ENCODE results near the gene DVL3. TPM values are rescaled to one million over a fixed set of nuclear protein-coding genes. Genes with fewer than 3 reads are reported as not detected.
"Not testable (repeated sequence)": the region's sequence is repeated elsewhere in the genome, so short reads cannot be mapped to it uniquely, and the experiment has no call there.

Gene DVL3
- total RNA-seq (2022) (73.4 and 74.5 TPM in 2 replicates), Bru-seq, nascent RNA (percentile 74 among the genes with signal in this experiment), BruChase-seq, experiment 1, labeled RNA remaining after a 6-hour chase (percentile 94 among the genes with signal in this experiment), BruChase-seq, experiment 2, labeled RNA remaining after a 2-hour chase (percentile 88 among the genes with signal in this experiment)
- long read RNA-seq, full-length matches to known transcripts: 147 of 250 reads
- long read RNA-seq, partial matches to known transcripts: 6 of 250 reads
- long read RNA-seq, other reads (novel, unspliced or antisense): 97 of 250 reads

GRCh38 chr3:184154885-184155643 is at the start of gene DVL3:
Gene DVL3, plus strand, starts transcription at chr3:184155377. Its CDS starts 259 bp downstream, at chr3:184155636.
- no TSS peak for BruUV-seq (replicated peaks)
- Mint-ChIP-seq H3K4me3 (ENCODE audit: unreplicated experiment) (peak within 1 kb of the TSS; percentile 97), H3K36me3 (ENCODE audit: insufficient read depth, unreplicated experiment) (peaks cover 4% of the 10 kb centered on the region), H3K27ac (ENCODE audit: low read depth, unreplicated experiment) (peak within 1 kb of the TSS; percentile 93), H3K9me3 (ENCODE audit: unreplicated experiment) (no peaks in the 10 kb centered on the region), H3K4me1 (ENCODE audit: insufficient read depth, unreplicated experiment) (peaks cover 13% of the 10 kb centered on the region), H3K27me3 (ENCODE audit: insufficient read depth, unreplicated experiment) (no peaks in the 10 kb centered on the region)
- ChIA-PET CTCF (interaction anchor here (0.5 to 0.9 kb wide), 2 partner anchors 96 to 260 kb away, joined by 5 to 7 read pairs; no protein-coding TSS in a partner anchor), POLR2A (interaction anchor here (1.0 to 3.6 kb wide), 6 partner anchors 19 to 271 kb away, joined by 3 to 59 read pairs (median 8); partner anchors contain the start of genes ABCF3, AP2M1, EIF2B5 and PARL)
- DNase-seq (ENCODE audit: unreplicated experiment): peak; percentile 60
- TF ChIP-seq, protein P1, sequence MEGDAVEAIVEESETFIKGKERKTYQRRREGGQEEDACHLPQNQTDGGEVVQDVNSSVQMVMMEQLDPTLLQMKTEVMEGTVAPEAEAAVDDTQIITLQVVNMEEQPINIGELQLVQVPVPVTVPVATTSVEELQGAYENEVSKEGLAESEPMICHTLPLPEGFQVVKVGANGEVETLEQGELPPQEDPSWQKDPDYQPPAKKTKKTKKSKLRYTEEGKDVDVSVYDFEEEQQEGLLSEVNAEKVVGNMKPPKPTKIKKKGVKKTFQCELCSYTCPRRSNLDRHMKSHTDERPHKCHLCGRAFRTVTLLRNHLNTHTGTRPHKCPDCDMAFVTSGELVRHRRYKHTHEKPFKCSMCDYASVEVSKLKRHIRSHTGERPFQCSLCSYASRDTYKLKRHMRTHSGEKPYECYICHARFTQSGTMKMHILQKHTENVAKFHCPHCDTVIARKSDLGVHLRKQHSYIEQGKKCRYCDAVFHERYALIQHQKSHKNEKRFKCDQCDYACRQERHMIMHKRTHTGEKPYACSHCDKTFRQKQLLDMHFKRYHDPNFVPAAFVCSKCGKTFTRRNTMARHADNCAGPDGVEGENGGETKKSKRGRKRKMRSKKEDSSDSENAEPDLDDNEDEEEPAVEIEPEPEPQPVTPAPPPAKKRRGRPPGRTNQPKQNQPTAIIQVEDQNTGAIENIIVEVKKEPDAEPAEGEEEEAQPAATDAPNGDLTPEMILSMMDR (IDR thresholded peaks at IDR 0.05; ENCODE audit: unreplicated experiment): no peak
- intact Hi-C loops (cut with micrococcal nuclease): no loop called here

DNA sequence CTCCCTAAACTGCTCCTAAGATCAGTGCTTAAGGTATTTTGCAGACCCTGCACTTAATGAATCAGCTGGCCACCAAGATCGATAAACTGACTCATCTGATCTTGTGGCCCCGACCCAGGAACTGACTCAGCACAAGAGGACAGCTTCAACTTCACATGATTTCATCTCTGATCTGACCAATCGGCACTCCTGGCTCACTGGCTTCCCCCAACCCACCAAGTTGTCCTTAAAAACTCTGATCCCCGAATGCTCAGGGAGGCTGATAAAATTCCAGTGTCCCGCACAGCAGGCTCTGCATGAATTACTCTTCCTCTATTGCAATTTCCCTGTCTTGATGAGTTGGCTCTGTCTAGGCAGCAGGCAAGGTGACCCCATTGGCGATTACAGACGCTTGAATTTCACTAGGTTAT is 44.9 kb upstream of the DVL3 start:
- no peak overlapping the region for H3K27ac Mint-ChIP-seq (ENCODE audit: low read depth, unreplicated experiment)
- ChIA-PET POLR2A (interaction anchor here (0.7 kb wide), 2 partner anchors 9 to 25 kb away, joined by 3 read pairs; partner anchors contain the start of gene EIF2B5), CTCF (interaction anchor here (0.7 kb wide), 1 partner anchor 214 kb away, joined by 3 read pairs; no protein-coding TSS in a partner anchor)

DNA sequence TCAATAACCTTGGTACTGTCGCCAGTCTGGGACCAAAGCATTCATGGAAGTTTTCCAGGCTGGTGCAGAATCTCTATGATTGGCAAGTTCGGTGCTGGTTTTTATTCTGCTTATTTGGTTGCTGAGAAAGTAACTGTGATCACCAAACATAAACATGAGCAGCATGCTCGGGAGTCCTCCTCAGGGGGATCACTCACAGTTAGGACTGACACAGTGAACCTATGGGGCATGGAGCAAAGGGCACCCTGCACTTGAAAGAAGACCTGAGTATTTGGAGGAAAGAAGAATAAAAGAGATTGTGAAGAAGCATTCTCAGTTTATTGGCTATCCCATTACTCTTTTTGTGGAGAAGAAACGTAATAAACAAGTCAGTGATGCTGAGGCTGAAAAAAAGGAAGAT is 39.2 kb upstream of the DVL3 start:
- no peak overlapping the region for H3K4me3 Mint-ChIP-seq (ENCODE audit: unreplicated experiment)
- no peaks in the 10 kb centered on the region for H3K36me3 Mint-ChIP-seq (ENCODE audit: insufficient read depth, unreplicated experiment)
- no peak for DNase-seq (ENCODE audit: unreplicated experiment)
- no peaks in the 10 kb centered on the region for H3K9me3 Mint-ChIP-seq (ENCODE audit: unreplicated experiment)
- H3K27me3 Mint-ChIP-seq (ENCODE audit: insufficient read depth, unreplicated experiment): peaks cover 22% of the 10 kb centered on the region
- ChIA-PET POLR2A (interaction anchor here (1.4 kb wide), 1 partner anchor 19 kb away, joined by 3 read pairs; no protein-coding TSS in a partner anchor), CTCF (no interaction called here)
- no peak overlapping the region for H3K27ac Mint-ChIP-seq (ENCODE audit: low read depth, unreplicated experiment)
- TF ChIP-seq, protein P1 (IDR thresholded peaks at IDR 0.05; ENCODE audit: unreplicated experiment): no peak
- intact Hi-C loops (cut with micrococcal nuclease): loop anchor here (2.0 kb wide), 1 partner anchor 219 kb away; no protein-coding TSS in a partner anchor
- BruUV-seq (replicated peaks): no TSS peak
- H3K4me1 Mint-ChIP-seq (ENCODE audit: insufficient read depth, unreplicated experiment): no peaks in the 10 kb centered on the region

More for the DNA sequence above, 44.9 kb upstream of the DVL3 start:
- TF ChIP-seq, protein P1 (IDR thresholded peaks at IDR 0.05; ENCODE audit: unreplicated experiment): no peak
- H3K9me3 Mint-ChIP-seq (ENCODE audit: unreplicated experiment): no peaks in the 10 kb centered on the region
- no TSS peak for BruUV-seq (replicated peaks)
- peaks cover 6% of the 10 kb centered on the region for H3K4me1 Mint-ChIP-seq (ENCODE audit: insufficient read depth, unreplicated experiment)
- intact Hi-C loops (cut with micrococcal nuclease): no loop called here
- H3K4me3 Mint-ChIP-seq (ENCODE audit: unreplicated experiment): no peak overlapping the region
- DNase-seq (ENCODE audit: unreplicated experiment): peak; percentile 35
- H3K36me3 Mint-ChIP-seq (ENCODE audit: insufficient read depth, unreplicated experiment): no peaks in the 10 kb centered on the region
- H3K27me3 Mint-ChIP-seq (ENCODE audit: insufficient read depth, unreplicated experiment): no peaks in the 10 kb centered on the region

DNA sequence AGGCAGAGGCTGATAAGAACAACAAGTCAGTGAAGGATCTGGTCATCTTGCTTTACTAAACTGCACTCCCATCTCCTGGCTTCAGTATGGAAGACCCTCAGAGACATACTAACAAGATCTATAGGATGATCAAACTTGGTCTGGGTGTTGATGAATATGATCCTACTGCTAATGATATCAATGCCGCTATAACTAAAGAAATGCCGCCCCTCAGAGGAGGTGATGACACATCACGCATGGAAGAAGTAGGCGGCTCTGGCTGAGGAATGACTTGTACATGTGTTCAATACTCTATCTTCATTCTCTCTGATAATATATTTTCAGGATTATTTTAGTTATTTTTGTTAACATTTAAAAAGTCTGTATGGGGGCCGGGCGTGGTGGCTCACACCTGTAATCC is 37.5 kb upstream of the DVL3 start:
- Mint-ChIP-seq H3K27me3 (ENCODE audit: insufficient read depth, unreplicated experiment) (peaks cover 22% of the 10 kb centered on the region), H3K9me3 (ENCODE audit: unreplicated experiment) (no peaks in the 10 kb centered on the region), H3K4me3 (ENCODE audit: unreplicated experiment) (no peak overlapping the region), H3K4me1 (ENCODE audit: insufficient read depth, unreplicated experiment) (no peaks in the 10 kb centered on the region), H3K36me3 (ENCODE audit: insufficient read depth, unreplicated experiment) (no peaks in the 10 kb centered on the region), H3K27ac (ENCODE audit: low read depth, unreplicated experiment) (no peak overlapping the region)
- ChIA-PET POLR2A (no interaction called here), CTCF (interaction anchor here (0.9 kb wide), 1 partner anchor 221 kb away, joined by 3 read pairs; no protein-coding TSS in a partner anchor)
- TF ChIP-seq, protein P1 (IDR thresholded peaks at IDR 0.05; ENCODE audit: unreplicated experiment): no peak
- intact Hi-C loops (cut with micrococcal nuclease): loop anchor here (2.0 kb wide), 1 partner anchor 221 kb away; no protein-coding TSS in a partner anchor
- DNase-seq (ENCODE audit: unreplicated experiment): peak; percentile 13
- BruUV-seq (replicated peaks): no TSS peak

DNA sequence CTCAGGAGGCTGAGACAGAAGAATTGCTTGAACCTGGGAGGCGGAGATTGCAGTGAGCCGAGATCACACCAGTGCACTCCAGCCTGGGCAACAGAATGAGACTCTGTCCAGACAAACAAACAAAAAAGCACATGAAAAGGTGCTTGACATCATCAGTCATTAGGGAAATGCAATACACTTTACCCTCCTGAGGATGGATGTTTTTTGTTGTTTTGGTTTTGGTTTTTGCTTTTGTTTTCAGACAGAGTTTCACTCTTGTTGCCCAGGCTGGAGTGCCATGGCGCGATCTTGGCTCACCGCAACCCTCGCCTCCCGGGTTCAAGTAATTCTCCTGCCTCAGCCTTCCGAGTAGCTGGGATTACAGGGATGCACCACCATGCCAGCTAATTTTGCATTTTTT is 34.1 kb upstream of the DVL3 start:
- H3K4me1 Mint-ChIP-seq (ENCODE audit: insufficient read depth, unreplicated experiment); intact Hi-C loops (cut with micrococcal nuclease); DNase-seq (ENCODE audit: unreplicated experiment); H3K27ac Mint-ChIP-seq (ENCODE audit: low read depth, unreplicated experiment); BruUV-seq (replicated peaks); H3K36me3 Mint-ChIP-seq (ENCODE audit: insufficient read depth, unreplicated experiment); POLR2A ChIA-PET; H3K9me3 Mint-ChIP-seq (ENCODE audit: unreplicated experiment); H3K4me3 Mint-ChIP-seq (ENCODE audit: unreplicated experiment): not testable (repeated sequence)
- H3K27me3 Mint-ChIP-seq (ENCODE audit: insufficient read depth, unreplicated experiment): peaks cover 17% of the 10 kb centered on the region
- CTCF ChIA-PET: interaction anchor here (0.9 kb wide), 1 partner anchor 76 kb away, joined by 3 read pairs; no protein-coding TSS in a partner anchor

All from MCF 10A (cell line).